Chondrocyte (in vitro differentiated cells): ENCODE measurements around the gene ZNF555. TPM values are rescaled to one million over a fixed set of nuclear protein-coding genes. Genes with fewer than 3 reads are reported as not detected.

Experiments used
- DNase-seq: peaks from one replicate; pipeline ENCODE4 v3.0.0; 2021; ENCODE audit warnings: mixed read lengths, low spot score
- H3K27ac Mint-ChIP-seq: one replicate; pipeline ENCODE4 v1.8.0; 2021; ENCODE audit warnings: mild to moderate bottlenecking, moderate library complexity, mixed read lengths; ENCODE audit not compliant: unreplicated experiment
- H3K27me3 Mint-ChIP-seq: 2 replicates; pipeline ENCODE4 v1.8.0; 2021; ENCODE audit warnings: low read depth, mixed read lengths
- H3K36me3 Mint-ChIP-seq: 2 replicates; pipeline ENCODE4 v1.8.0; 2021; ENCODE audit warnings: low read depth, mixed read lengths
- H3K4me1 Mint-ChIP-seq: 2 replicates; pipeline ENCODE4 v1.8.0; 2021; ENCODE audit warnings: low read depth, mild to moderate bottlenecking, mixed read lengths
- H3K4me3 Mint-ChIP-seq: one replicate; pipeline ENCODE4 v1.8.0; 2021; ENCODE audit warnings: mild to moderate bottlenecking, moderate library complexity, mixed read lengths; ENCODE audit not compliant: unreplicated experiment
- H3K9me3 Mint-ChIP-seq: 2 replicates; pipeline ENCODE4 v1.8.0; 2021; ENCODE audit warnings: low read depth, mixed read lengths
- CTCF ChIP-seq: fragments of 200-600 bp; sonication (generic); IDR thresholded peaks from 2 replicates; pipeline ENCODE4 v1.5.0; 2021; ENCODE audit warnings: antibody characterized with exemption, mild to moderate bottlenecking, moderate library complexity
- total RNA-seq: library from RNA; stranded (reverse); gene quantifications from 3 replicates; pipeline ENCODE4 v1.2.1, GENCODE V29; 2021

Gene ZNF555
- total RNA-seq, 1 donor from 2014 or later: 9.2 TPM

GRCh38 chr19:2847507-2847906 is 6.2 kb downstream of the ZNF555 start:
- Mint-ChIP-seq H3K4me1 (peaks cover 9% of the 10 kb centered on the region), H3K4me3 (no peak overlapping the region), H3K27me3 (no peaks in the 10 kb centered on the region), H3K36me3 (peaks cover 37% of the 10 kb centered on the region), H3K27ac (no peak overlapping the region), H3K9me3 (peaks cover 31% of the 10 kb centered on the region)
- DNase-seq: no peak
- TF ChIP-seq CTCF: no peak

DNA sequence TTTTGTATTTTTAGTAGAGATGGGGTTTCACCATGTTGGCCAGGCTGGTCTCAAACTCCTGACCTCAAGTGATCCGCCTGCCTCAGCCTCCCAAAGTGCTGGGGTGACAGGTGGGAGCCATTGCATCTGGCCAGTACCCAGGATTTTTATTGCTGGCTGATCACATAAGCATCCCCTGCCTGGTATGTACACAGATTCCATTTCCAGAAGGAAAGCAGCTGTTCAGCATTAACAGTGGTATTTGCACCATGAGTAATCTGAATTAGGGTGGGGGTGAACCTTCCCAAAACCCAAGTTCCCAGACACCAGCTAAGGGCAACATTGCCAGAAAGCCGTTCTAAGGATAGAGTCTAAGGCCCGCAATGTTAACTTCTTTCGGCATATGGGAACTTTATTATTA is 7.3 kb downstream of the ZNF555 start:
- Mint-ChIP-seq H3K9me3 (peaks cover 42% of the 10 kb centered on the region), H3K4me3 (no peak overlapping the region), H3K27ac (no peak overlapping the region), H3K36me3 (peaks cover 46% of the 10 kb centered on the region), H3K4me1 (no peaks in the 10 kb centered on the region), H3K27me3 (no peaks in the 10 kb centered on the region)
- DNase-seq: no peak
- TF ChIP-seq CTCF: no peak

GRCh38 chr19:2850256-2850925 is 9.1 kb downstream of the ZNF555 start:
- no peak for TF ChIP-seq CTCF
- H3K36me3 Mint-ChIP-seq: peaks cover 59% of the 10 kb centered on the region
- no peaks in the 10 kb centered on the region for H3K27me3 Mint-ChIP-seq
- no peak overlapping the region for H3K4me3 Mint-ChIP-seq
- no peaks in the 10 kb centered on the region for H3K4me1 Mint-ChIP-seq
- H3K27ac Mint-ChIP-seq: no peak overlapping the region
- peaks cover 55% of the 10 kb centered on the region for H3K9me3 Mint-ChIP-seq
- no peak for DNase-seq

GRCh38 chr19:2852598-2852997 is 11.3 kb downstream of the ZNF555 start:
- Mint-ChIP-seq H3K27ac (no peak overlapping the region), H3K27me3 (no peaks in the 10 kb centered on the region), H3K9me3 (peaks cover 64% of the 10 kb centered on the region), H3K4me3 (no peak overlapping the region), H3K4me1 (no peaks in the 10 kb centered on the region), H3K36me3 (peaks cover 63% of the 10 kb centered on the region)
- DNase-seq: no peak
- no peak for TF ChIP-seq CTCF

GRCh38 chr19:2853015-2853606 is 11.8 kb downstream of the ZNF555 start:
- Mint-ChIP-seq H3K27me3 (no peaks in the 10 kb centered on the region), H3K4me1 (no peaks in the 10 kb centered on the region), H3K4me3 (no peak overlapping the region), H3K27ac (no peak overlapping the region), H3K36me3 (peaks cover 61% of the 10 kb centered on the region), H3K9me3 (peaks cover 67% of the 10 kb centered on the region)
- no peak for TF ChIP-seq CTCF
- no peak for DNase-seq
